Hindlimb muscle (tissue), 1 donor: ENCODE measurements around the gene KIF6. TPM values are rescaled to one million over a fixed set of nuclear protein-coding genes. Genes with fewer than 3 reads are reported as not detected.

Experiments
- DNase-seq: peaks from one replicate; pipeline ENCODE4 v3.0.0-alpha.2; 2013
- polyA plus RNA-seq: library from polyadenylated mRNA; unstranded; fragments of 120-200 nt; gene quantifications from one replicate; pipeline ENCODE4 v1.2.1, GENCODE V29; 2013; ENCODE audit not compliant: insufficient read length

Gene KIF6
- polyA plus RNA-seq, 1 donor: 1.6 TPM

DNA sequence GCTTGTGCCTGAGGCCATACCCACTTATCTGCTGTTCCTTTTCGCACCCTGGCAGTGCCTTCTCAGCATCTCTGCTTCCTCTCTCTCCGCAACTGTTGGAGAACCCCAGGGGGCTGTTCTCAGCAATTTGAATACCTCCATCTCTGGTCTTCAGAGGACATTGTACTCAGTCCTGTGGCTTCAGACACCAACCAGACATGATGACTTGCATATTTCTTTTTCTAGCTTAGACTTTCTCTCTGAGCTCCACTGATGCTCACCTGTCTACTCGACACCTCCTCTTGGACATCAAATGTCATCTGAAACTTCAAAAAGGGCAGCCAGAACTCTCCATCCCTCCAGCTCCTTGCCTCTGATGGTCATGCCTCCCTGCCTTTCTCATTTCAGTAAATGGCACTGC lies 383.9 kb downstream of the KIF6 start:
- no peak for DNase-seq

DNA sequence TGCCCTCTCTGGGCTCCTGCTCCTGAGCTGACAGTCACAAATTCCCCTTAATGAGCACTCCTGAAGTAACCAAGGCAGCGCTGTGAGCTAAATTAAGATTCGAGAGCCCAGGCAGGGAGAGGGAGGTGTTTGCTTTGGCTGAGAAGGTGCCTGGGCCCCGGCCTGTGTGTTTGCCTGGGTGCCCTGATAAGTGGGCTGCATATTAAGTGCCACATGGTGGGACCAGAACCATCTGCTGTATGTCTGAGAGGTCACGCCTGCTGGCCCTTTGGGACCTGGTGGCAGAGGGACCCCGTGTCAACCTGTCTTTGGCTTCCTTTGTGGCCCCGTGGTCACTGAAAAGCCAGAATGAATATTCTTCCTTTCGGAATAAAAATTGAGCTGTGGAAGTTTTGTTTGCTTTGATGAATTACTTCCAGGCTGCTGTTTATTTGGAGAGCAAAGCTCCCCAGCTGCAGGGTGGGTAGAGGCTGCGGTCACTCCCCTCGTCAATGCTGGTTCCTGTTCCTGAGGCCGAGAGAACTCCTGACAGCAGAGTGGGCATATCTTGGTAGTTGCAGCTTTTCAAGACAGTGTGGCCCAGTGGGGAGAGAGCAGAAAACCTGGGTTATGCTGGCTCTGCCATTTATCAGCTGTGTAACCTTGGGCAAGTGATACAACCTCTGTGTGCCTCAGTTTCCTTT lies 385.2 kb downstream of the KIF6 start:
- DNase-seq: no peak

- no peak for DNase-seq
Observed at GRCh38 chr6:39339096-39339867, 385.9 kb downstream of the KIF6 start.

- DNase-seq: no peak
Observed at GRCh38 chr6:39338397-39338796, 386.8 kb downstream of the KIF6 start.

DNA sequence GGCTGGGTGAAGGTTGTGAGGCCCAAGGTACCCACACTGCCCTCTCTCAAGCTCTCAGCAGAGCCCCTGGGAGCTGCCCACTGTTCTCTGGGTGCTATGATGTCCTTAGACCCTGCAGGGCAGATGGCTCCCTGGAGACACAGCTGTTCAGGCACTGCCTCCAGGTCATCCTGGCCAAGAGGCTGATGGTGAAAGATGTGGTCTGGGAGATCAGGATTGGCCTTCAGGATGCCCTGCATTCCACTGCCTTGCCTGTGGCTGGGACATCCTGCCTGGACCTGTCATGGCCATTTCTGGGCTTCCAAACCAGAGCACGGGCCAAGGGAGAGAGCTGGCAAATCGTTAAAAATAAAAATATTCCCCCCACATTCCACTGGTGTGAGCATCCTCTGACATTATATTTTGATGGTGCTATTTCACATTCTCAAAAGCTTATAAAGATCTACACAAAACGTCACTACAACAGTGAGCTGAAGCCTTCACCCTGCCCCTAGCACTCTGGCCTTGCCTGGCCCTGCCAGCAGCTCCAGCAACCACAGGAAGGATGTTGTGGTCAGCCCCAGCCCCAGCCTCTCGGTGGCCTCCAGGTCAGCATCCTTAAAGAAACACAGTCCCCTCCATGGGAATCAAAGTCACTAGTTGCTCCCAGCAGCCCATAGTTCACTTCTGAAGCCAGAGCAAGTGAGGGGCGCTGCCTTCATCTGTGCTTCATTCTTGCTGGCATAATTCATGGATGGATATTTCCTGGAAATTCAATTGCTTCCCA lies 389.2 kb downstream of the KIF6 start:
- DNase-seq: no peak

DNA sequence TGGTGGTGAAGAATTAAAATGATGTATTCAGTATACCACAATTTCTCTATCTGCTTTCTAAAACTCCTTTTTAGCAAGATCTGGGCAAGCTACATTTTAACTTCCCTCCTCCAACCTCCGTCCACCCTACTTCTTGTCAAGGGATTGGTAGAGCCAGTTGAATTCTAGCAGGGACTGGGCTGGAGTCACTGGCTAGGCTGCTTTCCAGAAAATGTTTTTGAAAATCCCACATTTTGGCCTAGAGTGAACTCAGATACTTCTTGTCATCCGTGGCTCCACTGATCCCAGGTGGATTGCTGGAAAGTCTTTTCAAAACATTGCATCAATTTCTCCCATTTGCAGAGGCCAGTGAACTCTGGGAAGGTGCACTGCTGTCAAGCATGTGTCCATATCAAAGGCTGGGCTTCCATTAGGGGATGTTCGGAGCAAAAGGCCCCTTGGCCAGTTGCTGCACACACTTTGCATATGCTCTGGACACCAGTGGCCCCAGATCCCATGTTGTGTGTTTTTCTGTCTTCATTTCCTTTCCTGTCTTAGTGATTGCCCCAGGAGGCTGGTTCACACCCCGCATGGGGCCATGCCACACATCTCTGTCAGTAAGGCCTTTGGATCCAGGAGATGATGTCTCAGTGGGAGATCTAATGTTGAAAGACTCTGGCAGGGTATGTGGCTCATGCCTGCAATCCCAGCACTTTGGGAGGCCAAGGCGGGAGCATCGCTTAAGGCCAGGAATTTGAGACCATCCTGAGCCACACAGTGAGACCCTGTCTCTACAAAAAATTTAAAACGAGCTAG lies 391.4 kb downstream of the KIF6 start:
- DNase-seq: no peak

DNA sequence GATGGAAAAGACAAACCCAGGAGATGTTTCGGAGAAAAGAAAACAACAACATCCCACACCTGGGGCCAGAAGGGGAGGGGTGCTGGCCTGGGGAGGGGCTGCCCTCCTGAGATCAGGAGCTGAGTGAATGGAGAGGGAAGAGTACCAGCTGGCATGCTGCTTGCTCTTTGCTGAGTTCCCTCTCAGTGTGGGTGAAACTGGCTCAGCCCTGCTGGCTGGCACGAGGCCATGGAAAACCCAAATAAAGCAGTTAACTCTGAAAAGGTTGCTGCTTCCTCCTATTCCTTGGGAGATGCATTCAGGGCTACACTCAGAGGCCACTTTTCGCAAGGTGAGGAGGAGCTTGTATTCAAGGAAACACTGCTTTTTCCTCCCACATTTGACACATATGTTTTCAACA lies 394.7 kb downstream of the KIF6 start:
- DNase-seq: no peak

- DNase-seq: no peak
Observed at GRCh38 chr6:39330057-39330456, 395.2 kb downstream of the KIF6 start.

DNA sequence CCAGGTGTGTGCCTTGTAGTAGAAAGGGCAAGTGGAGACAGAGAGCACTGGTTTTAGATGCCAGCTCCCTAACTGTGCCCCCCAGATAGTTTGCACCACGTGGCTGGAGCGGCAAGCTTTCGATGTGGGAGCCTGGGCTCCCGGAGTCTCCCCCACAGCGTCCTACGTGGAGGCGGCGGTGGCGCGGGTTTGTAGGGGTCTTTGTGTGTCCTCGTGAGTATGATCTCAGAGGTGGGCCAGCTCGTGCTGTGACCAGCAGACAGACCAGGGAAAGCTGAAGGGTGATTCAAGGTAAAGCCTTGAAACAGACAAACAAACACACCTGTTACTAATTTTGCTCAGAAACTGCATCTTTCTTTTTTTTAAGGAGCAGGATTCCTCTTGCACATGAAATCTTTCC lies 397.1 kb downstream of the KIF6 start:
- no peak for DNase-seq

DNA sequence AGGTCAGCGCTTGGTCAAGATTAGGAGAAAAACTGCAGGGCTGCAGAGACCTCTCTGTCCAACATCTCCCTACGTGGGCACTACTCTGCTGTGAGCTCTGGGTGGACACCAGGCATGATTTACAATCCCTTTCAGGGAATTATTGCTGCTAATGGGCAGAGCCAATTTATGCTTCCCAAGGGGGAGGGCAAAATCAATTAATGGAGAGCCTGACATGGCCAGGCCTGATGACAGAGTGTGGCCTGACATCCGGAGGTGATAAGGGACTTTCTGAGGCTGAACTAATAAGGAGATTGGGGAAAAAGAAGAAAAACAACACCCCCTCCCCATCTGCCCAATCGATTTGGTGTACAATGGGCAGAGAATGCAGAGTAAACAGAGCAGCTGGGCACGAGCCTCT lies 397.7 kb downstream of the KIF6 start:
- no peak for DNase-seq

DNA sequence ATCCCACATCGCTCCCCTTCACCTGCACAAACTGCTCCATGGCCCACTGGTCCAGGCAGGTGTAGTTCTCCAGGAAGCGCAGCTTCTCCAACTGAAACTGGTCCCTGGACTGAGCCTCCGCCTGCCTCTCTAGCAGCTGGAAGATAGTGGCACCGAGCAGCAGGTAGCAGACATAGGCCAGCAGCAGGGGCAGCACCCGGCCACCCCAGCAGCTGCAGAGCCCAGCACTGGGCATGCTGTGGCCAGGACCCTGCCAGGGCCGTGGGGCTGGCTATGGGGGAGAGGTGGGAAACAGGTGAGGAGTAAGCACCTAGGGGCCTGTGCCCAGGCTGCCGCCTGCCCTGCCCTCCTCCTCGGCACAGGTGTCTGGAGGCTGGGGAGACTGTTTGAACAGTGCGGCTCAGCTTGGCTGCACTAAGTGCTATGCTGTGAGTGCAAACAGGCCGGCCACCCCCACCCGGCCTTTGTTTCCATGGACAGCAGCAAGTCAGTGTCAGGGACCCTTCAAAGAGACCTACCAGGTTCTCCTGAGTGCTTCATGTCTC lies 402.8 kb downstream of the KIF6 start, which contains the start of gene KCNK16:
Gene KCNK16 (minus strand): TSS at position 397 of the 545 bp plus-strand sequence. CDS start 162 bp downstream, at position 235.
- DNase-seq: no peak

- no peak for DNase-seq
Observed at GRCh38 chr6:39321761-39322160, 403.4 kb downstream of the KIF6 start.

GRCh38 chr6:39320363-39320984 lies 404.7 kb downstream of the KIF6 start:
- no peak for DNase-seq

DNA sequence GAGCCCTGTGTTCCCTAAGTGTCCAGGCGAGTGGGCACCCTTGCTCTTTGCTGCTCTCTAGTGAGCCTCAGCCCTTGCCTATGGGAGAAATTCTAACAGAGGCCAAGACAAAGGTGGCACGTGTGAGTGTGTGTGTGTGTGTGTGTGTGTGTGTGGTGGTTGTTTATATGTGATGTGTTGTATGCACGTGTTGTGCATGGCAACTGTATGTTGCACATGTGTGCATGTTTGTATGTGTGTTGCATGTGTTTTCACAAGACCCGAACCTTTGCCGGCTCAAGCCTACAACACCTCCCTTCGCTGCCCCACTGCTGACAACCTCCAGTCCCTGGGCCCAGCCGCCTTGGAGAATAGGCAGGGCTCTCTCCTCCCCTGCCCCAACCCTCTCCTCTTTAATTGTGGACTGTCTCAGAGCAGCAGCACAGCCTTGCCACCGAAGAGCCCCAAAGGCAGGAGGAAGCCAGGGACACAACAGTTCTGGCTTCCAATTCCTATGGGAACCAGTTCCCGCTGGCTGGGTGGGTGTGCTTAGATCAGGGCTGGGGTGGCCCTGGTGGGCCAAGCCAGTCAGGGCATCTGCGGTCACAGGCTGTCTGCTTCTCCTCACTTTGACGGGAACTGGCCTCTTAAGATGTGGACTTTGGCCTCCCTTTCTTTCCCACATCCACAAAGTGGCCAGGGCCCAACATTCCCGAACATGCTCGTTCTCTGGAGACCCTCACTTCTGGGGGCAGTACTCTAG lies 405.4 kb downstream of the KIF6 start:
- no peak for DNase-seq

DNA sequence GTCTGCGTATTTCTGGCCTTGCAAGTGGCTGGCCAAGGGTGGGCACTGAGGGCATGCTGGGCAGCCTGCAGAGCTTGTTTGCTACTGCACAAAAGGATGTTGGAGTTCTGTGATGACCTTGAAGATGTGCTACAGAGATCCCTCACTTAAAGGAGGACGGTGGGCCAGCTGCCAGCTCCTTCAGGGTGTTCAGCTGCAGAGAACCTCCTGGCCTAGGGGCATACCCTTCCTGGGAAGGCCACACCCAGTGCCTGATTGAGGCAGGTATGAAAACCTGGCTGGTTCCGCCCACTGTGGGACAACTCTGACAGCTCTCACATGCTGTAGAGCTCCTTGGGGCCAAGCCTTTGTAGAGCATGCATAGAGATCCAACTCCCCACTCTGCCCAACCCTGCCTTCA lies 408.0 kb downstream of the KIF6 start:
- no peak for DNase-seq

GRCh38 chr6:39314273-39314795 lies 410.9 kb downstream of the KIF6 start, which contains the start of gene KCNK17:
Gene KCNK17 (minus strand): TSS chr6:39314419. CDS start chr6:39314320, 99 bp downstream.
- no peak for DNase-seq

DNA sequence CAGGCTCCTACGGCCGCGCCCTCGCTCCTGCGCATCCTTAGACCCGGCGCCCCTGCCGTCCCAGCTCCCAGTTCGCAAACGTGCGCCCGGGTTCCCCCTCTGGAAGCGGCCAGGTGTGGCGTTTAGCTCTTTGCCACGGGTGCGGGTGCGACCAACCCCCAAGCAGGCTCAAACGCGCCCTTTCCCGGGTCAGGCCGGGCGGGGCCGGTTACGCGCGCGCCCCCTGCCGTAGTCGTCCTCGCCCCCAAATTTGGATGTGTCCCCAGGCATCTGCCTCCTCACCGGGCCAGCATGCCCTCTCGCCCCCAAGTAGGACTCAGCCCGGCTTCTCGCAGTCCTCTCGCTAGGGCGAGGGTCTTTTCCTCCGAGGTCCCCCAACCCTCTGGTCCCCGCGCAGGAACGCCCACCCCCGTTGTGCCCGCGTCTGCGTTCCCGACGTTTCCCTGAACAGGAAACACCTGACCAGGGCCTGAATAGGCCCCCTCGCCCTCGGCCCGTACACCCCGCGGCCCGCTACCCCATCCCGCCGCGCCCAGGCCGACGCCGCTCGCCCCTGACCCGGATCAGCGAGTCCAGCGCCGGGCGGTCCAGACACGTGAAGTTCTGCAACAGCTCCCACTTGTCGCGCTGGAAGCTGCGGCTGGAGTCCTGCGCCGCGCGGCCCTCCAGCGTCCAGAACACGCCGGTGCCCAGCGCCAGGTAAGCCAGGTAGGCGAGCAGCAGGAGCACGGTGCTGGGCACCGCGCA lies 411.5 kb downstream of the KIF6 start:
- DNase-seq: no peak

GRCh38 chr6:39312912-39313525 lies 412.2 kb downstream of the KIF6 start:
- no peak for DNase-seq

- DNase-seq: no peak
Observed at GRCh38 chr6:39310542-39310941, 414.7 kb downstream of the KIF6 start.
